NCI-H2227 (cell line): ENCODE results near the gene FAM120B.
"Not testable (repeated sequence)": the region's sequence is repeated elsewhere in the genome, so short reads cannot be mapped to it uniquely, and the experiment has no call there.

Experiments used
- DNase-seq: peaks from one replicate; lab custom pipeline; 2025; ENCODE audit not compliant: unreplicated experiment; lab: John Stamatoyannopoulos, UW

Gene FAM120B

DNA sequence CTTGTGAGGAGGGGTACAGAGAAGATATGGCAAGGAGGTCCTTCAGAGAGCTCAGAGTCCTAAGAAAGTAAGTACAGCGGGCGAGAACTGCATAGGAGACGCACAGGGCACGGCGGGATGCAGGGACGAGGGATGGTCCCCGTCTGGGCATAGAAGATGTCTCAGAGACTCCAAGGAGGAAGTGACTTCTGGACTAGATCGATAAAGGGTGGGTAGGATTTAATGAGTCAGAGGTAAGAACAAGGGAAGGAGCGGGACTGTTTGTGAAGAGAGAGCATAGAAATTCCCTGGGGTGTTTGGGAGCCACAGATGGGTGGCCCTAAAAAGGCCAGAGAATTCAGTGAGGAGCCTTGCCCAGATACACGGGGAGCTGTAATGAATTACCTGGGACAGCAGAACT, 69.1 kb downstream of the FAM120B start:
- DNase-seq, result no peak

DNA sequence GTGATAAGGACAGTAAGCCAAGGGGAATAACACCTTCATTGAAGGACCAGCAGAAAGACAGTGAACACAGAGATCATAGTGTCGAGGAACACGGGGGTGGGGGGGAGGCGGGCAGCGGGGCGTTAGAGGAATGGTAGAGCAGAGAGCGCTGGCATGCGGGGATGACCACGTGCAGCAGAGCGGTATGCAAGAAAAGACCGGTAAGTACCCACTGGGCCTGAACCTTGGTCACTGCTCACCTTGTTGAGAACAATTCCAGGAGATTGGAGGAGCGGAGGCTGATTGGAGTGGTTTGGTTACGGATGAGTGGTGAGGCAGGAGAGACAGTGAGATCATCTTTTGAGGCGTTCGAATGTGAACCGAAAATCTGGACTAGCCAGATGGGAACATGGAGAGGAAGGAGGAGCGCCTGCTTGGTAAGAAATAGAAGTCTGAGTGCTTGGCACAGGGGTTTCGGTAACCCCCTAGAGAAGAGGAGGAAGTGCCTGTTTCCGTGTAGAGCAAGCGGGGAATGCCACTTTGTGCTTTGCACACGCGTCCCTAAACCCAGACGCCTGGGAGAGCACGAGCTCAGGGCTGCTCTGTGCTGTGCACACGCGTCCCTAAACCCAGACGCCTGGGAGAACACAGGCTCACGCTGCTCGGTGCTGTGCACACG, 70.0 kb downstream of the FAM120B start:
- DNase-seq, result no peak

DNA sequence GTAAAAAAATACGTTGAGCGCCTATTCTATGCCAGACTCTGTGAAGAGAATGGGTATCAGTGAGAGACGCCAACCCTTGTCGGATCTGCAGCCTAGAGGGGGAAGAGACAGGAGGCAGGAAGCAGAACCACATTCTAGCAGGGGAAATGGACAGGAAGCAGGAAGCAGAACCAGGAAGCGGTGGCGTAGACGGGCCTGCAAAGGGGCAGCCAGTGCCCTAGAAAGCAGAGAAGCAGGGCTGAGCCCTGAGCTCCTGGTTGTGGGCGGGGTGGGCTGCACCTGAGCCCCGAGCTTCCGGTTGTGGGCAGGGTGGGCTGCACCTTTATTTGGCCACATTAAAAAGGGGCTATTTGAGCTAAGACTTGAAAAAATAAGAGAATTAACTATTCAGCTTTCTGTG, 71.9 kb downstream of the FAM120B start:
- DNase-seq, result no peak

DNA sequence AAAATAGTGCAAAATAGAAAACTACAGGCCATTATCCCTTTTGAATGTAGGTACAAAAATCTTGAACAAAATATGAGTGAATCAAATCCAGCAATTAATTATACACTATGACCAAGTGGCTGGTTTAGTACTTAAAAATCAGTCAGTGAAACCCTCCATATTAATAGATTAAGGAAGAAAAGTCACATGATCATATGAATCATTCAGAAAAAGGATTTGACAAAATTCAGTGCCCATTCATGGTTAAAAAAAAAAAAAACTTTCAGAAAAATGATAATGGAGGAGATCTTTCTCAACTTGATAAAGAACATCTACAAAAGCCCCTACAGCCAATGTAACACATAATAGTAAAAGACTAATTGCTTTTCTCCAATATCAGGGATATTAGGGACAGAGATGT, 75.0 kb downstream of the FAM120B start:
- no peak for DNase-seq

DNA sequence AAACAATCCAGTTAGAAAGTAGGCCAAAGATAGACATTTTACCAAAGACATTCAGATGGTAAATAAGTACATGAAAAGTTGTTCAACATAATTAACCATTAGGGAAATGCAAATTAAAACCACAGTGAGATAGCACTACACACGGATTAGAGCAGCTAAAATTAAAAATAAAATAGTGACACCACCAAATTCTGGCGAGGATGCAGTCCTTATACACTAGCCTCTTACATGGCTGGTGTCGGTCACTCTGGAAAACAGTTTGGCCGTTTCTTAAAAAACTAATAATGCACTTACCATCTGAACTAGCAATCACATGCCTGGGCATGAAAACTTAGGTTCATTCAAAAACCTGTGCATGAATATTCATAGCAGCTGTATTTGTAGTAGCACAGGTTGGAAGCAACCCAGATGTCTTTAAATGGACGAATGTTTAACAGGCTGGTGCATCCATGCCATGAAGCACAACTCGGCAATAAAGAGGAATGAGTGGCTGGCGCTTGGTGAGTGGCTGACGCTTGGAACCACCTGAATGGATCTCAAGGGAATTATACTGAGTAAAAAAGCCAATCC, 77.0 kb downstream of the FAM120B start:
- no peak for DNase-seq

DNA sequence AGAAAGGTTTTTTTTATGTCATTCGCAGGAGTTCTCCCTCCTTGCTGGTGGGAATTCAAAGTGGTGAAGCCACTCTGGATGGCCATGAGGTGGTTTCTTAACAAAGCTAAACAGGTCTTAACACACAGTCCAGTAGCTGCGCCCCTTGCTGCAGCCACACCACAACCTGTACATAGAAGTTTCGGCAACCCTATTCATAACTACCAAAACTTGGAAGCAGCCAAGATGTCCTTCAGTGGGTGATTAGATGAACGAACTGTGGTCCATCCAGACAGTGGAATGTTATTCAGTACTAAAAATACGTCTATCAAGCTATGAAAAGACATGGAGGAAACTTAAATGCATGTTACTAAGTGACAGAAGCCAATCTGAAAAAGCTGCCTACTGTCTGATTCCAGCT, 78.9 kb downstream of the FAM120B start:
- no peak for DNase-seq

DNA sequence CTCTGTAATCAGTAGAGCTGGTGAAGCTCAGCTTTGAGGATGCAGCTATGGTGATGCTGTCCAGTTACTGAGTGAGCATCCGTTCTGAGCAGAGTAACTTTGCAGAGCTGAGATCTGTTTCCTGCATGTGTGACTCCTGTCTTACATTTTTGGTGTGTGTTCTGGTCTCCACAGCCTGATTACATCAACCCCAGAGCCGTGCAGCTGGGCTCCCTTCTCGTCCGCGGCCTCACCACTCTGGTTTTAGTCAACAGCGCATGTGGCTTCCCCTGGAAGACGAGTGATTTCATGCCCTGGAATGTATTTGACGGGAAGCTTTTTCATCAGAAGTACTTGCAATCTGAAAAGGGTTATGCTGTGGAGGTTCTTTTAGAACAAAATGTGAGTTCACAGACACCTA, 81.6 kb downstream of the FAM120B start:
- DNase-seq, result no peak

DNA sequence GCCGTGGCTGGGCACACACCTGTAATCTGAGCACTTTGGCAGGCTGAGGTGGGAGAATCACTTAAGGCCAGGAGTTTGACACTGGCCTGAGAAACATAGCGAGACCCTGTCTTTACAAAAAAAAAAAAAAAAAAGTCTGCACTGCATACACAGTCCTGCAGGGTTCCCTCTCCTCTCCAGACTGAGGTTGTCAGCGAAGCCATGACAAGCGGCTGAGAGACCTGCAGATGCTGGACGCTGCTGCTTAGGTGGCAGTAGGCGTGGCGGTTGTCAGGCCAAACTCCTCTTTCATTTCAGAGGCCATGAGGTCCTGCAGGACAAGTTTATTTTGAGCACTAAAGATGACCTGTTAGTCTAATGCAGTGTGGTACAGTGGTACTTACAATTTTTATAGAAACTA, 86.5 kb downstream of the FAM120B start:
- DNase-seq, result no peak

DNA sequence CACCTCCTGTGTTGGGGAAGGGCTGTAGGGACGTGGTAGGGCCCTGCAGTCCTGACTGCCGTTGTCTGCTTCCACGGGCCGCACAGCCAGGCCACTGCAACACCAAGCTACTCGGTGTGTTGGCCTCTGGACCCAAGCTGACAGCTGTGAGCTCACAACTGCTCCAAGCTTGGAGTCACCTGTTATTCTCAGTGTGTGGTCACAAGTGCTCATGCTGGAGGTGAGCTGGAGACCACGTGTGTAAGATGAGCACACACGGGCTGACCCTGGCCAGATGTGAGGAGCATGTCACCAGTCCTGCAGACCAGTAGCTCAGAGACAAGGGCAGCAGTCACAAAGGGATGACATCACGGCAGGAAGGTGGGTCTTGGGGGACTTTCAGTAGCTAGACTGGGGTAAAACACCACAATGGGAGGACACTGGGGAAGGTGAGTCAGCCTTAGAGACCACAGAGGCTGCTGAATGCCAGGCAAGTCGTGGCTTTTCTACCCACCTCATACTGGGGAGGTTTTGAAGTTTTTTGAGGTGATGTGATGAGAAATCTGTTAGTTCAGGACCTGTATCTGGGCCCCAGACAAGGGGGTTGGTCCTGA, 87.3 kb downstream of the FAM120B start:
- no peak for DNase-seq

DNA sequence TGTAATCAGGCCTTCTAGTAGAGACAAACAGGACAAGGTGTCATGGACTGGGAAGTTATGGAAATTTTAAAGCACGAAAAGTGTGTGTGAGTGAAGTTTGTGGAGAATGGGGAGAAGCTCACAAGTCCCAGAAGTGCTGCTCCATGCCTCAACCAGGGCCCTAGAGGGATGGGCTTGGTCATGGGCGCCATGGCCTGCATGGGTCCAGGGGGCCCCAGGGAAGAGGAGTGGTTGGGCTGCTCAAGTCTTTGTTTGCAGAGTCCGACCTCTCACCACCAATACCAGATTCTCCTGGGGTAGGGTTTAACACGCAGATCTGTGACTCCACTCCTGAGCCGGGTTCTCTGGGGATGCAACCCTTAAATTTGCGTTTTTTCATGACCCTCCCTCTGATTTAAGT, 88.4 kb downstream of the FAM120B start:
- DNase-seq, result no peak

DNA sequence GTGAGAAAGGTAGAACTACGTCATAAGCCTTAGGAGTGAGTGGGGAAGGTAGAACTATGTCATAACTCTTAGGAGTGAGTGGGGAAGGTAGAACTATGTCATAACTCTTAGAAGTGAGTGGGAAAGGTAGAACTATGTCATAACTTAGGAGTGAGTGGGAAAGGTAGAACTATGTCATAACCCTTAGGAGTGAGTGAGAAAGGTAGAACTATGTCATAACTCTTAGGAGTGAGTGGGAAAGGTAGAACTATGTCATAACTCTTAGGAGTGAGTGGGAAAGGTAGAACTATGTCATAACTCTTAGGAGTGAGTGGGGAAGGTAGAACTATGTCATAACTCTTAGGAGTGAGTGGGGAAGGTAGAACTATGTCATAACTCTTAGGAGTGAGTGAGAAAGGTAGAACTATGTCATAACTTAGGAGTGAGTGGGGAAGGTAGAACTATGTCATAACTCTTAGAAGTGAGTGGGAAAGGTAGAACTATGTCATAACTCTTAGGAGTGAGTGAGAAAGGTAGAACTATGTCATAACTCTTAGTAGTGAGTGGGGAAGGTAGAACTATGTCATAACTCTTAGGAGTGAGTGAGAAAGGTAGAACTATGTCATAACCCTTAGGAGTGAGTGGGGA, 92.3 kb downstream of the FAM120B start:
- not testable (repeated sequence) for DNase-seq

DNA sequence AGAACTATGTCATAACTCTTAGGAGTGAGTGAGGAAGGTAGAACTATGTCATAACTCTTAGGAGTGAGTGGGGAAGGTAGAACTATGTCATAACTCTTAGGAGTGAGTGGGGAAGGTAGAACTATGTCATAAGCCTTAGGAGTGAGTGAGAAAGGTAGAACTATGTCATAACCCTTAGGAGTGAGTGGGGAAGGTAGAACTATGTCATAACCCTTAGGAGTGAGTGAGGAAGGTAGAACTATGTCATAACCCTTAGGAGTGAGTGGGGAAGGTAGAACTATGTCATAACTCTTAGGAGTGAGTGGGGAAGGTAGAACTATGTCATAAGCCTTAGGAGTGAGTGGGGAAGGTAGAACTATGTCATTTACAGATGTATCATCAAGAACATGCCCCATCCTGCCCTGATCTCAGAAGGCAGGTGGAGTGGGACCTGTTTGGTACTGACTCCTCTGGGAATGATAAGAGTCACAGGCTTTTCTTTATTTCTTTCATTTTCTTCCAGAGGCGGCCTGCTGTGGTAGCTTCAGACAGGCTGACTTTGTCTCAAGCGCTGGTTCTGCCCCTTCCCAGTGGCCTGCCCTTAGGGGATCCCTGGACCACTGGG, 93.5 kb downstream of the FAM120B start:
- DNase-seq, result not testable (repeated sequence)

DNA sequence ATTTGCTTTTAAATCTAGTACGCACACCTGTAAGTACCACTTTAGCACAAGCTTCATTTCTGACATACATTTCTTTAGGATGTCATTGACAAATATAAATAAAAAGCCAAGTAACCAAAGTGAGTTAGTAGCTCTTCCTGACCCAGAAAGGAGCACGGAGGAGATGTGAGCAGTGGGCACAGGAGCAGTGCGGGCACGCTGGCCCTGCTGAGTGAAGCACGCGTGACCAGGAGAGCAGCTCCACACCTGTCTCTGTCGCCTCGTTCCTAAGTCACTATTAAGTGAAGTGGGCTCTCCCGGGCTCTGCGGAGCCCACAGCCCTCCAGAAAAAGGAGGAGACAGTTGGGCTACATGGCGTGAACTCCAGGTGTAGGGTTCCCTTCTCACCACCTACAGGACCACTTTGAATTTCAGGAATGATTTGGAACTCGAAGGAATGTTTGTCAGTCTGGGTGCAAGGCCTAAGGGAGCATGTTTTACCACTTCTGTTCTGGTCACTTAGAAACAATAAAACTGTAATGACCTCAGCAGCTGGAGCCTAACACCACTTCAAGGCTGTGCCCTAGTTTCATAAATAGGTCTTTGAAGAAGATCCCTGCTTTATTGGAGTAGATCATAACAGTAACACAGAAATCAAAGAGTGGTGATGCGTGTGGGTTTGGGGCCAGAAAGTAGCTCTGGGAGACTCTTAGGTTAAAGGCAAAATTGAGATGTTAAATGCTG, 95.9 kb downstream of the FAM120B start:
- no peak for DNase-seq

DNA sequence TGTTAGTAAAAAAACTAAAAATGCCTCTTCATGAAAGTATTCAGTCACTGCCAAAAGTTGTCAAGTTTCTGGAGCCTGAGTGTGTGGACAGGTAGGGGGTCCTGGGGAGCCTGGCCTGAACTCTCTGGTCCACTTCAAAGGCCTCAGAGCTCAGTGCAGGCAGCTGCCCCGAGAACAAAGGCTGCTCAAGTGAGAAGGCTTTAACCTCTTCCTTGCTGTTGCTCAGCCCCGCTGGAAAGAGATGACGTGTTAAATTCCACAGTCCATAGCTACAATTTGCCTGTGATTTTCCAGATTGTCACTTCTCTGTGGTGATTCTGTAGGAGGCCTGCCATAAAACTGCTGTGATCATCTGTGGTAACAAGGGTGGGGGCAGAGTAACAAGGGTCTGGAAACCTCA, 96.9 kb downstream of the FAM120B start:
- DNase-seq, result no peak

DNA sequence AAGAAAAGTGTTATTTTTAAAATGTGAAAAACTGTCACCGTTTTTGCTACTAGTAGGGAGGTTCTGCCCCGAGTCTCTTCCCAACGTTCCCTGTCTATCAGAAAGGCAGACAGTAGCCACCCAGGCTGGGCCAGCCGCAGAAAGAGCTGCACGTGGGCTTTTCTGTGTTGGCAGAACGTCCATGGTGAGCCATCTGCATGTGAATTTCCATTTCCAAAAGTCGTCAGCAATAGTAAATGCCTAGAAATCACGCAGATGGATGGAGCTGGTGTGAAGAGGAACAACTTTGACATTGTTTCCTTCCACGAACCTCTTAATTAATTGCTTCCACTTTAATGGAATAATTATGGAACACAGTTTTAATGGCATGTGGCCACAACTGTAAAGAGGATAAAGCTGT, 97.5 kb downstream of the FAM120B start:
- no peak for DNase-seq

DNA sequence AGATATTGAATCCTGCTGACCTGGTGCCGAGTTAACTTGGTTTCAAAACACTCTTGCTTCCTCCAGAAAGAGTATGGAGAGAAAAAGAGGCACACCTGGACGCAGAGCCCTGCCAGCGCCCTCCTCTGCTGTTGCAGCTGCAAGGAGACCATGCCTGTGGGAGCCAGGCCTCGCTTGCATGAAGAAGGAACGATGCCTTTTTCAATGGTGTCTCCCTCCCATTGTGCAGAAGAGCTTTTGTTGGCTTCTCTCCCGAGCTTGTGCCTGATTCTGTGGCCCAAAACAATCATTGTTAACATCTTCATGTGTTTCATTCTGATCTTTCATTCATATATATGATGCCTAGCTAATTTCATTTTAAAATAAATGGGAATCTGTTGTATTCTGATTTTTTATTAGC, 98.1 kb downstream of the FAM120B start:
- DNase-seq, result no peak

DNA sequence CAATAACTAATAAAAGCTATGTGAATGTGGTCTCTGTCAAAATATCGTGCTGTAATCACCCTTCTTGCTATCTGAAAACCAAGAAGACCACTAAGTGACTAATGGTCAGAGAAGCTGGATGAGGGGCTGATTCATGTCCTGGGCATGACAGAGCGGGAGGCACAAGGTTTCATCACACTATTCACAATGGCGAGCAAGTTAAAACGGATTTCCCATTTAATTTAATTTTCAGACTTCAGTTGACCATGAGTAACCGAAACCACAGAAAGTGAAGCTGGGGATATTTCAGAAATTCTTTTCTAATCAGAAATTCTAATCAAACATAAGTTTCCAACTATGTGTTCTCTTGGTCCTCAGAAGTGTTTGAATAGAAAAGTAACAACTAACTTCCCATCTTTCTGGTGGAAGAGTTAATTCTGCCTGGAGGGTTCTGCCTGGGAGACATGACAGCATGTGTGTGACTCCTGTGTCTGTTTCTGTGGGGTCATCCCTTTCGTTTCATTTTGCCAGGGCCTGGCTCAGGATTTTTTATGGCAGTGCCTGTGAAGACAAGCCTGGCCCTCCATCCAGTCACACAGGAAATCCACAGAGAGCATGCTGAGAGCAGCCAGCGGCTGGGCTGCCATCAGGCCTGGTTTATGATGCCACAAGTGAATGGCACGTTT, 98.9 kb downstream of the FAM120B start:
- DNase-seq, result no peak

DNA sequence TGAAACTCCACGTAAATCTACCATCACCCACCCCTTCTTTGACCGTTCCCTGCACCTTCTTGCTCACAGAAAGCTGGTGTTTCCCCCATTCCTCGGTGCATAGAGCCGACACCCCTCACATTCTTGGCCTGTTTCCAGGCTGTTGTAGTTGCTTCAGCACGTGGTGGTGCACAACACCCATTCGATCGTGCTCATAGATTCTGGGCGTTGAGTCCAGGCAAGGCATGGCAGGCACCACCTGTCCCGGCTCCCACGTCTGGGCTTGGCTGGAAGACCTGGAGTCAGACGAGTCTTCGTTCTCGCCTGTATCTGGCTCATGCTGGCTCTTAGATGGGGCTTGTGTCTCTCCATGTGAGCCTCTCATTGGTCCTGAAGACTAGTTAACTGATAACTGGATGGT, 100.6 kb downstream of the FAM120B start:
- no peak for DNase-seq

DNA sequence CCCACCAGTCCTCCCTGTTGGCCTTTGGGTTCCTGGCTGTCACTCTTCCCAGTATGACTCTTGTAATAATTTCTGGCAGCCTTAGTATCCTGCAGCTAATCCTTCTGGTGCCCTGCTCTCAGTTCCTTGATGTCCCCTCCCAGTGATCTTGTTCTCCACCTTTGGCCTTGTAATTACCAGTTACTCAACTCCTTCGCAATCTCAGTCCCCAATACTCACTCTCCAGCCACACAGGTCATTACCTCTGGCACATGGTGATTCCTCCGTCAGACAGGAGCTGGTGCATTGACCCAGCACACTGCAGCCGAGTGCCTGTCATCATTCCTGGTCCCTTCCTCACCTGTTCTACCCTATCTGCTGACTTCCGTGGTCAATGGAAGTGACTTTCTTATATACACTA, 101.4 kb downstream of the FAM120B start:
- DNase-seq, result no peak

DNA sequence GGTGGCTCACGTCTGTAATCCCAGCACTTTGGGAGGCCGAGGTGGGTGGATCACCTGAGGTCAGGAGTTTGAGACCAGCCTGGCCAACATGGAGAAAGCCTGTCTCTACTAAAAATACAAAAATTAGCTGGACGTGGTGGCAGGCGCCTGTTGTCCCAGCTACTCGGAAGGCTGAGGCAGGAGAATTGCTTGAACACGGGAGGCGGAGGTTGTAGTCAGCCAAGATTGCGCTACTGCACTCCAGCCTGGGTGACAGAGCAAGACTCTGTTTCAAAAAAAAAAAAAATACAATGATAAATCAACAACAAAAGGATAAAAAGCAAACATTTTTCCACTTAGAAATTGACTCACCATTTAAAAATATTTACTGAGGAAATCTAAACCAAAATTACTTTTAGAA, 103.2 kb downstream of the FAM120B start:
- not testable (repeated sequence) for DNase-seq

DNA sequence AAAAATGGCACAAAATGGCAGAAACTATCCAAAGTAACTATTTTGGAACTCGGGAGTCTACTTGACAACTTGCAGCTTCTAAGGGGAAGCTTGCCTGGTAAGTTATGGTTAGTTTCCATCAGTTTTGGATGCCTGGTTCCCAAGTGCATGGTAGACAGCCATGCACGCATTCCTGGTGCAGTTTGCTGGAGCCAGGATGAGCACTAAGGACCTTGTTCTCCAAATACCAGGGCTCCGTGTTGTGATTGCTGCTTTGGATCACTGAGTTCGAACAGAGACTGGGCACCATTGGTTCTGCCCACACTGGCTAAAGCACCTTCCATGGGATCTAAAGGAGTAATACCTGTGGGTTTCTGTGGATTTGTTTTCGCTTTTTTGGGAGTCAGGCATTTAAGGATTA, 103.7 kb downstream of the FAM120B start:
- no peak for DNase-seq
